NCI-H2029 treated with DMSO at 0.1 percent for 48 hours (cell line): Measurements from ENCODE around the gene PRKD3.

Source experiments
- DNase-seq: peaks from one replicate; lab custom pipeline; 2025; lab: John Stamatoyannopoulos, UW

The PRKD3 gene

DNA sequence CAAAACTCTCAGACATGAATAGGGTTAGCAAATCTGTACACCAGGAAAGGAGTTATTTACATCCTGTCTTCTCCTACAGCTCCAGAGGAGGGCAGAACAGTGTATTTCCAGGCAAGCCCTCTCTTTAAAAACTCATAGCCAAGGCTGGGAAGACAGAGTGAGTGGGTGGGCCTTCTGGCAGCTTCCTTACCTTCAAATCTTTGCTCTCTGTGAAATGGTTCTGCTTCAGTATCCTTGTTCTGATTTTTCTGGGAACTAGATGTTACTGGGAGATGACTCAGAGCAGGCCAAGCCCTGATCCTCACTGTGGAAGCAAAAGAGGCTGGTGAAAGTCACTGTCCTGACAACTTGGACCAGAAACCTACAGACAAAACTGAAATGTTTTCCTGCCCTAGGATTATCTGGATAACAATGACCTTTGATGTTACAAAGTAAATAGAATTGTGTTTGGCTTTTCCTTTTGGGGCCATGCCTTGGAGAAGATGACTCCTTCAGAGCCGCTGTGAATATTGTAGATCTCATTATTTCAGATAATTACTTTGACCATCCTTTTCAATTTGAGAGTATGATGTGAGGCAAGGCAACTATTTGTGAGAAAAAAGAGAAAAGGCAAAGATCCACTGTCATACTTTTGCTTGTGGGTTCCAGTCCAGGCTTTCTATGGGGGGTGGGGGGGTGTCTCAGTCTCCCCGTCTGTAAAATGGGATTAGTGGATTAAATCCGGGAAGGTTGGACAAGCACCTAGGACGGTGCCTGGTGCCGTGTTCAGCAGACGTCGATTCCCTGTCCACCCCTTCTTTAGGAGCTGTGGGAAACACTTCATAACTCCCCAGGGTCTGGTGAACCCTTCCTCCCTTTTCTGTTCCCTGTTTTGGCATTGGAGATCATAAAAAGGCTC, 19.2 kb upstream of the PRKD3 start:
- no peak for DNase-seq

GRCh38 chr2:37342591-37343220, 18.1 kb upstream of the PRKD3 start:
- no peak for DNase-seq

- no peak for DNase-seq
Observed at GRCh38 chr2:37340637-37341036, 16.0 kb upstream of the PRKD3 start.

DNA sequence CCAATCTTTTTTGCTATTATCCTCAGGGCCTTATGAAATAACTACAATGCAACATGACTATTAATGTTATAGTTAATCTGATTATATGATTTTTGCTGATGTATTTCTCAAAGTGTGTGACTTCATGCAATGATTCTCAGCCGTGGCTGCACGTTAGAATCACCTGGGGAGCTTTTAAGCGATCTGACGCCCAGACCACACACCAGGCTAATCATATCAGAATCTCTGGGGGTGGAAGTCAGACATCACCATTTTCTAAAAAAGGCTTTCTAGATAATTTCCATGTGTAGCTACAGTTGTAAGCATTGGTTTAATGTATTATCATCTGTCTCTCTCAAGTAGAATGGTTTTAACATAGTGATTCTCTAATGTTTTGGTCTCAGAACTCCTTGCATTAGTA, 14.3 kb upstream of the PRKD3 start:
- no peak for DNase-seq

GRCh38 chr2:37337620-37338280, 13.1 kb upstream of the PRKD3 start:
- DNase-seq = no peak

DNA sequence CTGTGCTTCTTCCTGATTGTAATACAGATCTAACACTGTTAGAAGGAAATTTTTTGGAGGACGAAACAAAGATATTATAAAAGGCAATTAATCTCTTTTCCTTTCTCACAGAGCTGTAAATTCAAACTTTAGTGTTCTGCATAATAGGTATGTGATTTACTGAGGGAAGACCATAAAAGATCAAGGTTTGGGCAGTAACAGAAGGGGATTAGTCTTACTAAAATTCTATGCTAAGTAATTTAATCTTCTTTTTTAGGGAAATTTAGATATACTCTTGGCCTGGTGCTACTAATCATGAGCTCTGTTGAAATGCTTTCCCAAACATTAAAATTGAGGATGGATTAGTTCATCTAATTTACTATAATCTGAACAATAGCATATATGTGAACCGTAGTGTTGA, 11.0 kb upstream of the PRKD3 start:
- DNase-seq = no peak

DNA sequence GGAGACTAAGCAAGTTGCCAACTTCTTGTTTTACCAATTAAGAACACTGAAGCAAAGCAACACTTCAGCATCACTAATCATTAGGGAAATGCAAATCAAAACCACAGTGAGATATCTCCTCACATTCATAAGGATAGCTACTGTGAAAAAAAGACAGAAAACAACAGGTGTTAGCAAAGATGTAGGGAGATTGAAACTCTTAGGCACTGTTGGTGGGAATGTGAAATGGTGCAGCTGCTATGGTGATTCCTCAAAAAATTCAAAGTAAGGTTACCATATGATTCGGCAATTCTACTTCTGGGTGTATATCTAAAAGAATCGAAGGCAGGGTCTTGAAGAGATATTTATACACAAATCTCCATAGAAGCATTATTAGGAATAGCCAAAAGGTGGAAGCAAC, 8.6 kb upstream of the PRKD3 start:
- no peak for DNase-seq

DNA sequence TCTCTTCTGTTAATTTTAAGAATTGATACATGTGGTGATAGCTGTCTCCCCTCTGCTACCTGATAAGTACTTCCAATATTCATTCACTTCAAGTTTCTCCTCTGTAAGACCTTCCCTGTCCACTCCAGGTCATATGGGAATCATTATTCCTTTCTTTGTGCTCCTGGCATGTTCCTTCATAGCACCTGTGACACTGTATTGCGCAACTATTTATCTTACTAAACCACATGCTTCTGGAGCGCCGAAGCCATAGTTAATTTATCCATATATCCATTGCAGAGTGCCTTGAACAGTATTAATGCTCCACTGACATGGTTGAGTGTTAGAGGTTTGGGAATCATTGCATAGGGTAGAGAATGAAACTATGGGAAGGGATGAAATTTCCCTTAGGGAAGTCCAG, 7.9 kb upstream of the PRKD3 start:
- no peak for DNase-seq

- DNase-seq = no peak
Observed at GRCh38 chr2:37330681-37331080, 6.0 kb upstream of the PRKD3 start.

DNA sequence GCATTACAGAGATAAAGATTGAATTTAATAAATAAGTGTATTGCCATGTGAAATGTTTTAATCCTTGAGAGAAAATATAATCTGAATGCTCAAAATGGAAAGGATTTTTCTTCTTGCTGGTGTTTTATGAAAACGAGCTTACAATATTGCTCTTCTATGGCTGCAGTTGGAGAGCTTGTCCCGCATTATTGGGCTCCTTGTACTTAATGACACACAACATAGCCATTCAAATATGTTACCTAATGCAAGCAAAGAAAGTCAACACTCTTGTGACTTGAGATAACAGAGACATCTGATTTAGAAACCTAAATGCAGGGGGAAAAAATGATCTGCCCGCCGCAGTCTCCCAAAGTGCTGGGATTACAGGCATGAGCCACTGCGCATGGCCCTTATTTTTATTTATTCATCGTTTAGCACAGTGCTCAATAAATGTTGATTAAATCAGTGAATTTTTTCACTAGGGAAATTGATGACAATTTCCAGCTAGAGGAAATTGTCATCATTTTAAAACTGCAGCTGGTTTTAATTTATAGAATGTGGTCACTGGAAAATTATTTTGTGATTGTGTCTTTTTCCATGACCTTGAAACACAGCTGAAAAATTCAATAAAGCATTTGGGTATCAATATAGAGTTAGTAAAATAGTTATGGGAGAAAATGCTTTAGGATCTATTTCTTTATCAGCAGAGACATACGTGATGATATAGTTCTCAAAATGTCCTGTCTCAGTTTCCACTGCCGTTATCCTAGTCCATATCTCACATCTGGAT, 2.4 kb upstream of the PRKD3 start:
- DNase-seq = no peak

DNA sequence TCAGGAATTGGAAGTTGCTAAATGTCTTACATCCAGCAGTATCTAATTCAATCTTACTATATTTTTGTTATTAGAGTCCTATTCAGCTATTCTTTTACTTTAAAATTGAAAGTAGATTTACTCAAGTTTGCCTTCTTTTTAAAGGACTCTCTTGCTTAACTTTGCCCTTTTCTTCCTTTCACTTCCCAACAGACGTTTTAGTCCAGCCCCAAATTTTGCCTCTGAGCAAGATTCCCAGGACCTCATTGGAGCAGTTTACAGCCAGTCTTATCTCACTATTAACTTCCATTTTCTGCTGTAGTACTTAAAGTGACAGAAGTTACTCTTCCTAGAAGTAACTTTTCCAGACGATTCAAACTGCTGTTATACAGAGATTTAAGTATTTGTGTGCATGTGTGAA, 1.7 kb upstream of the PRKD3 start:
- DNase-seq = no peak

DNA sequence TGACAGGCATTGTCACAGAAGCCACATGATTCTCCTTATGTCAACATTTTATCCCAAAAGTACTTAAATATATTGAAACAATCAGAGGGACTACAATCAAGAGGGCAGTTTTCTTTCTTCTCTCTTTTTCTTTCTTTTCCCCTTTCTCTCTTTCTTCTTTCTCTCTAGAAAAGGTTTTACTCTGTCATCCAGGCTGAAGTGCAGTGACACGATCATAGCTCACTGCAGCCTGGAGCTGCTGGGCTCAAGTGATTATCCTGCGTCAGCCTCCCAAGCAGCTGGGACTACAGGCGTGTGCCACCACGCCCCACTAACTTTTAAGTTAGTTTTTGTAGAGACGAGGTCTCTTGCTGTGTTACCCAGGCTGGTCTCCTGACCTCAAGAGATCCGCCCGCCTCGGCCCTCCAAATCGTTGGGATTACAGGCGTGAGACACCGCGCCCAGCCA, 1.0 kb upstream of the PRKD3 start:
- DNase-seq = no peak

GRCh38 chr2:37324536-37324785, 172 bp downstream of the PRKD3 start:
- DNase-seq = no peak

DNA sequence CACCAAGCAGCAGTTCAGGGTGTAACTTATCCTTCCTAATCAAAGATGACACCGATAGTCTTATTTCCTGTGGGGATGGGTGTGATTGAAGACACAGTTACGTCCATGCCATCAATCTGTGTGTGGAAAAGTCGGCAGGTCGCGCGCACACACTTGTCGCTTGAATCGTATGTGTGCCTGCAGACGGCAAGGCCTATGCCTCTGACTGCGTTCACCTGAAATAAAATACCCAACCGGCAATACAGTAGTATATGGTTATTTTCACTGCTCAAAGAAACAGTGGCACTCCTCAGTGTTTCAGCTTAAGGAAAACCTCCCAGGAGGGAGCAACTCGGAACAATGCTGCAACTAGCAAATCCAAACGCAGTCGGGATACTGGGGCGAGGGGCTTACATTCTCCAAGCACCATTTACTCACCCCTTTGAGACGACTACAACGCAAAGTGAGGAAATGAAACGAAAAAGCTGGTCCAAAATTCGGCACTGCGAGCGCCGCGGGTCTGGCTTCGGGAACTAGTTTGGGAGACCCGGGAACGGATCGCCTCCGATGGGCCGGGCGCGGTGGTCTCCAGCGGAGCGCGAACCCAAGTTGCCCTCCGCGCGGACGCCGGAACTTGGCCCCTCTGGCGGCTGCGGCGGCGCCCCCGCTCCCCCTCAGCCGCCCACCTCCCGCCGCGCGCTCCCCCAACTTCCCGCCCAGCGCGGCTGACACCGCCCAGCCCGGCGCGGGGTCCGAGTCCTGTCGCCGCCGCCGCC, 675 bp downstream of the PRKD3 start:
- DNase-seq = no peak

DNA sequence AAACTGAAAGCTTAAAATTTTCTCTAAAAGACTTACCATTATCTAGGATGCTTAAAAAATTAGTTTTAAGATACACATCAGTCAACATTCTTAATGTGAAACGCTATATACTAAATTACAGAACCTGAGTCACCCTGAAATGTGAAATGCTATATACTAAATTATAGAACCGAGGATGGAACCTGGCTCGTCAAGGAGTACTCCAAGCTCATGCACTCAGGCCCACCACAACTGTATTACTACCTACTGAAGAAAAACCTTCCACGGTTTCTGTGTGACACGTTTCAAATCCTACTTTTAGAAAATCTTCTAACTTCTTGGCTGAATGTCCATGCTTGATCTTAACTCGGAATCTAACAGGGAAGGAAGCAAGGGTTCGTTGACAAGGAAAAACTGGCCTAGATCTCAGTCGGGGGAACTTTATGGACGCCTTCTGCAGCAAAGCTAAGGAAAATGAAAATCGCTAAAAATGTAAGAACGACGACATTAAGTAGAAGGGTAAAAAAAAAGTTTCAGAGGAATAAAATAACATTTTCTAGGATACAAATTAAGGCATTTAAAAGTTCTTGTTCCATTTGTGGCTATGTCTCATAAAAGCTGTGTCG, 1.4 kb downstream of the PRKD3 start:
- DNase-seq = no peak

DNA sequence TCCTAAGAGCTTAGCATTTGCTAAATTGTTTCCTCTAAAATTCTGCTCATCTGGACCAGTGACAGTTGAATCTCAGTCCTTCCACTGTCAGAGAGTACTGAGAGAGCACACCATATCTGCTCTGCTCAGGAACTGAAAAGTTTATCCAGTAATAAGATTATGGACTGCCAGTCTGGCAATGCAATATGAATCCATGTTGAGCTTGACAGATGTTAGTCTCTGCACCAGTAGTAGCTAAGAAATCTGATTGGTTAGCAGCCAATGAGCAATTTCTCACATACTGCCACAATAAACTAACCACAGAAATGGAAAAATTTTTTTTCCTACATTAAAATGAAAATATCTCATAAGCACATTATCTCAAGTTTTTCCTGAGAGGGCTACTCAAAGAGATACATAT, 2.3 kb downstream of the PRKD3 start:
- no peak for DNase-seq

DNA sequence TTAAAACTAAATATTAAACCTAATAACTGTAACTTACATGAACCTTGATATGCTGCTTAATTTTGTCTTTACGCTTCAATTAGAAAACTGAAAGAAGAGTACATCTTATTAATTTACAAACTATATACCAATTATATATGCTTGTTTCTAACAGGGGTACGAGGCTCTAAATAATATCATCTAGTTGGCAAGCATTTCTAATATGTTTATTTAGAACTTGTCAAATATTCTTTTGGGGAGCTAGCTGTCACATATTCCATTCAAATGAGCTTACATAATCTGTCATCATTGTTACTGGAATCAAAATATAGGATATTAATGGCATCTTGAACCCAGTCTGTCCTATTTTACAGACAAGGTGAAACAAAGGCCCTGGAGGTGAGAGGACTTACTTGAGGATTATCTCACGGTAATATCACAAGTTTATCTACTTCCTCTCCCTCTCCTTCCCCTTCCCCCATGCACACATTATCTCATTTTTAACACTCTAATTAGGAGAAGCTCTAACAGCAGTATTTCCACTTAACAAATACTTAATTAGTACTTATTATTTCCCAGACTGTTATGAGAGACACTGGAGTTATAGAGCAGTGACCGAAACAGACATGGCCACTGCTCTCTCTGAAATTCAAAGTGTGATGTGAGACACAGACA, 3.5 kb downstream of the PRKD3 start:
- no peak for DNase-seq

DNA sequence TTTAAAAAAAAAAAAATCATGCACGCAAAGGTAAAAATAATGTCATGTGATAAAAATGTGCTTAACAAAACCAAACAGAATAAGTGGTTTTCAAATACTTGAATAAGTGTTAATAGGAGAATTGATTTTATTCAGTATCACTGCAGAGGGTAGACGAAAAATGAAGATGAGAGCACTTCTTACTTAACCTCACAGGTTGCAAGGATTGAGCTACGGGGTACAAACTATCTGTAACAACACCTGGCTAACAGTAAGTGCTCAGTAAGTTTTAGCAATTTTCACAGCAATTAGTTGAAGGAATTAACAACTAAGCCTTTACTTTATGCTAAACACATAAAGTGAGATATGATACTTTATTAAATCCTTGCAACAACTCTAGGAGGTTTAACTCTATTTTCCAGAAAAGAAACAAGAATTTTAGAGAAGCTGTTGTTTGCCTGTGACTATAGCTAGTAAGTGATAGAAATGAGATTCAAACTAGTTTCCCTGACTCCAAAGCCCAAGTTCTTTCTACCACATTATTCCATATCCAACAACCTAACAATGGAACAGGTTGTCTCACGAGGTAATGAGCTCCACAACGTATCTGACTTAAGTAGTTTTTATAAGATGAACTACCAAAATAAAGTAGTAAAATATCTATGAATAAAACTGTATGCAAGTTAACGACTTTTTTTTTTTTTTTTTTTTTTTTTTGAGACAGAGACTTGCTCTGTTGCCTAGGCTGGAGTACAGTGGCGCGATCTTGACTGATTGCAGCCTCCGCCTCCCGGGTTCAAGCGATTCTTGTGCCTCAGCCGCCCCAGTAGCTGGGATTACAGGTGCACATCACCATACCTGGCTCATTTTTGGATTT, 4.7 kb downstream of the PRKD3 start:
- DNase-seq = no peak

DNA sequence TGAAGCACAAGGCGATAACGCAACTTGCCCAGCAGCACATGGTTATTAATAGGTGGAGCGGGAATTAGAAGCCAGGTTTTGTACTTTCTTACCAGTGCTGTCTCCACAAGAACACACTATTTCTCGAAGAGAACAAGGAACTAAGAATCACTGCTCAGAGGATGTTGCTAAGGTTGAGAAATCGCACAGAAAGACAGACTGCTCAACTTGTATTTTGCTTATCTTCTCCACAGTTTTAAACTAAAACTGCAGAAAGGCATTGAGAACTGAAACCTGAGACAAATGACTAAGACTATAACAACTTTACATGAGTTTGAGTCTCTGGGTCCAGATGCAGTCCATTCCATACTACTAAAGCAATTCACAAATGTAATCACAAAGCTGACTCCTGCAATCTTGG, 6.2 kb downstream of the PRKD3 start:
- no peak for DNase-seq

DNA sequence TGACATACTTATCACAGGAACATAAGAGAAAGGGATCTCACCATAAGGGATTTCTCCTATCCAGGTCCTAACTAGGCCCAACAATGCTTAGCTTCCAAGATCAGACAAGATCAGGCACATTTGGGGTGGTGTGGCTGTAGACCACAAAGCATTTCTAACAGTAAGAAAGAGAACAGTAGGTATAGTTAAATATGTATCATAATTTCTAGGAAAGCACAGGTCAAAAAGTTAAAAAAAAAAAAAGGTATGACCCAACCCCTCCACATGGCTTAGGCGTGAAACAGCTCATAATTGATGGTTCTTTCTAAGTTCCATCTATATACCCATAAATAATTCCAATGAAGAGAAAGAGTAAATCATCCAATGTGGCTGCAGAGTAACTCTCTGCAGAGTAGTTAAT, 6.9 kb downstream of the PRKD3 start:
- no peak for DNase-seq
